Measurements from ENCODE around the gene WFDC12. TPM values are rescaled to one million over a fixed set of nuclear protein-coding genes. Genes with fewer than 3 reads are reported as not detected.
A peak's percentile ranks its signal among the peaks of the same experiment; 100 is the strongest.

WFDC12 gene
- total RNA-seq, 6 experiments from 2014 or later, result not detected

DNA sequence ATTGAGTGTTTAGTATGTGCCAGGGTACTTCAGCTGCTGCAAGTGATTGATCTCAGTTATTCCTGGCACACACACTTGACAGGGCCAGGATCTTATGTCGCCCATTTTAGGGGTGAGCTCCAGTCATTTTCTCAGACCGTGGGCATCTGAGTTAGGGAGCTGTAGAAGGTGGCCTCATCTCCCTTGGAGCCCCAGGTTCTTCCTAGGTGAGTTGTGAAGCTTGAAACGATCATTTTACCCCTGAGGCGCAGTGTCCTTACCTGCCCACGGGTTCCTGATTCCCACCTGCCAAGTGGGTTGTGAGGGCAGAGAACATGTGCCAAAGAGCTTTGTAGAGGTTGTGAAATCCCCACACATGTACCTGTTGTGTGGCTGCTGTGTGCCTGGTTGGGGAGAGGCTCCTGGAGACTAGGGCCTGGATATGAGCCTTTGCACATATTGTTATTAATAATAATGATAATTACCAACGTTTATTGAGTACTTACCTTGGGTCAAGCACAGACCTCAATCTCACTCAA, 22.9 kb downstream of the WFDC12 start:
- peaks cover 19% of the 10 kb centered on the region for H3K4me1 Mint-ChIP-seq (ENCODE audit: low read depth)
- no peak for TF ChIP-seq CTCF (IDR thresholded peaks at IDR 0.05)
- H3K9me3 Mint-ChIP-seq, result no peaks in the 10 kb centered on the region
- no peak overlapping the region for H3K27ac Mint-ChIP-seq
- H3K36me3 Mint-ChIP-seq (ENCODE audit: low read depth), result no peaks in the 10 kb centered on the region; the same call in 1 of the 2 replicates
- peak overlapping the region; percentile 79; the same call in 1 of the 2 replicates for H3K4me3 Mint-ChIP-seq
- peaks cover 6% of the 10 kb centered on the region for H3K27me3 Mint-ChIP-seq (ENCODE audit: insufficient read depth)
- DNase-seq, result no peak

DNA sequence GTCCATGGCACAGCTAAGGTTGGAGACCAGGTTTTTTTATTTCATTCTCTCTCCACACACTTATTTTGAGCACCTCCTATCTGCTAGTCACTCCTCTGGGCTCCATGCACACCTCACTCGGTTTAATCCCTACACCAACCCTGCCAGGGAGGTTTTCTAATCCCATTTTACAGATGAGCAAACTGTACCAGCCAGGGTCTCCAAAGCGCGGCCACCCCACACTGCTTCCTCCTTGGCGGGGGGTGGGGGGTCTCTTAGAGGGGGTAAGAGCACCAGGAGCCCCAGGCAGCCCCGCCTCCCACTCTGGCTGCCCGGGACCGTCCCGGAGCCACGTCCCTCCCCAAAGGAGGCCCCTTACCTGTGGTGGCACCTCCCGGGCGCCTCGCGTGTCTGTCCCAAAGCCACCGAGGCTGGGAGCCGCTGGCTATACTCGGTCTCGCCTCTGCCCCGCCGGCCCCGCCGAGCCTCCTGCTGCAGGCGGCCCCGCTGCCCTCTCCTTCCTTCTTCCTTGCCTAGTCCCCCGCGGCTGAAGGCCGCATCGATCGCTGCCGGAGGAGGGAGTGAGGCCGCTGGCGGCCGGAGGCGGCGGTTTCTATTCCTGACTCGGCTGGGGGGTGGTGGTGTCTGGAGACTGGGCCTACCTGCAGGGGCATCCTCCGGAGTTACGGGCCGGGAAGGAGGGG, 23.6 kb downstream of the WFDC12 start, which contains the start of gene KCNS1:
Gene KCNS1 (minus strand): TSS at position 565 of the 683 bp plus-strand sequence. CDS start 1,891 bp downstream, outside the sequence.
- H3K4me1 Mint-ChIP-seq (ENCODE audit: low read depth), result peaks cover 23% of the 10 kb centered on the region
- peaks cover 6% of the 10 kb centered on the region for H3K27me3 Mint-ChIP-seq (ENCODE audit: insufficient read depth)
- peak within 1 kb of the TSS; percentile 24; the same call in 1 of the 2 replicates for H3K27ac Mint-ChIP-seq
- H3K9me3 Mint-ChIP-seq, result no peaks in the 10 kb centered on the region
- H3K4me3 Mint-ChIP-seq, result peak within 1 kb of the TSS; percentile 79
- DNase-seq, result no peak
- no peaks in the 10 kb centered on the region; the same call in 1 of the 2 replicates for H3K36me3 Mint-ChIP-seq (ENCODE audit: low read depth)
- 0 out of 2 replicates have a peak, but pooled peaks have one; percentile 18 for TF ChIP-seq CTCF (IDR thresholded peaks at IDR 0.05)

GRCh38 chr20:45098103-45098773, 26.0 kb downstream of the WFDC12 start:
- TF ChIP-seq CTCF (IDR thresholded peaks at IDR 0.05), result no peak
- no peak overlapping the region for H3K4me3 Mint-ChIP-seq
- H3K4me1 Mint-ChIP-seq (ENCODE audit: low read depth), result peaks cover 33% of the 10 kb centered on the region
- no peaks in the 10 kb centered on the region; the same call in 1 of the 2 replicates for H3K36me3 Mint-ChIP-seq (ENCODE audit: low read depth)
- peaks cover 8% of the 10 kb centered on the region for H3K27me3 Mint-ChIP-seq (ENCODE audit: insufficient read depth)
- no peak overlapping the region for H3K27ac Mint-ChIP-seq
- no peaks in the 10 kb centered on the region for H3K9me3 Mint-ChIP-seq
- DNase-seq, result no peak

- Mint-ChIP-seq H3K4me1 (ENCODE audit: low read depth) (peaks cover 38% of the 10 kb centered on the region), H3K36me3 (ENCODE audit: low read depth) (no peaks in the 10 kb centered on the region; the same call in 1 of the 2 replicates), H3K4me3 (no peak overlapping the region), H3K27me3 (ENCODE audit: insufficient read depth) (peaks cover 8% of the 10 kb centered on the region), H3K27ac (no peak overlapping the region), H3K9me3 (no peaks in the 10 kb centered on the region)
- no peak for DNase-seq
- peak; percentile 42; the same call in 1 of the 2 replicates for TF ChIP-seq CTCF (IDR thresholded peaks at IDR 0.05)
Measured at GRCh38 chr20:45097485-45098102, 26.7 kb downstream of the WFDC12 start.

DNA sequence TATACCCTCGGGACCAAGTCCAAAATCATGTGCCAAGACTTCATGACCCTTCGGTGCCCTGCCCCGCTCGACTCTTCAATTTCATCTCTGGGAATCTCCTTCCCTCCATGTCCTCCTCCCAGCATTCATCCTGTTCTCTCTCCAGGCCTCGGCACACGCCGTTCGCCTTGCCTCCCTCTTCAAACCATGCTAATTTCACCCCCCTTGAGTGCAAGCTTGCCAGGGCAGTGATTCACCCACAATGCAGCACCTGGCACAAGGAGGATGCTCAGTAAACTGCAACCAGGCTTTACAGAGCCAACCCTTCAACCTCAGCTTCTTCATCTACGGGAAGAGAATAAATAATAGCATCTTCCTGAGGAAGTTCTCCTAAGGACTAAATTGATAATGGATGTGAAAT, 27.5 kb downstream of the WFDC12 start:
- Mint-ChIP-seq H3K9me3 (no peaks in the 10 kb centered on the region), H3K4me3 (no peak overlapping the region), H3K36me3 (ENCODE audit: low read depth) (no peaks in the 10 kb centered on the region; the same call in 1 of the 2 replicates), H3K27ac (no peak overlapping the region), H3K4me1 (ENCODE audit: low read depth) (peaks cover 38% of the 10 kb centered on the region), H3K27me3 (ENCODE audit: insufficient read depth) (peaks cover 8% of the 10 kb centered on the region)
- TF ChIP-seq CTCF (IDR thresholded peaks at IDR 0.05), result no peak
- no peak for DNase-seq
